Vagina (tissue), 2 donors: ENCODE measurements around the gene PREPL. TPM values are rescaled to one million over a fixed set of nuclear protein-coding genes. Genes with fewer than 3 reads are reported as not detected.

ENCODE experiments used
- DNase-seq, 2 donors: peaks; one replicate each; pipeline ENCODE4 v3.0.0-alpha.2; 2017; ENCODE audit errors: extremely low spot score in 2 of 2
- H3K27ac ChIP-seq: fragments of 200-600 bp; sonication (generic); one replicate; pipeline ENCODE4 v1.5.1; 2019
- H3K27me3 ChIP-seq: fragments of 200-600 bp; sonication (generic); one replicate; pipeline ENCODE4 v1.5.1; 2019
- H3K36me3 ChIP-seq, 2 donors: fragments of 200-600 bp; sonication (generic); one replicate each; pipeline ENCODE4 v1.5.1; 2017 to 2019
- H3K4me1 ChIP-seq: fragments of 200-600 bp; sonication (generic); one replicate; pipeline ENCODE4 v1.5.1; 2019
- H3K4me3 ChIP-seq, 2 donors: fragments of 200-600 bp; sonication (generic); 1 replicate in 1 of 2; 2 replicates in 1 of 2; pipeline ENCODE4 v1.5.1; 2016 to 2019
- H3K9me3 ChIP-seq: fragments of 200-600 bp; sonication (generic); one replicate; pipeline ENCODE4 v1.5.1; 2019
- CTCF ChIP-seq, 3 experiments: fragments of 450-650 bp in 2 of 3; fragments of 200-600 bp in 1 of 3; sonication (generic) in 1 of 3; IDR thresholded peaks; one replicate each; pipeline ENCODE4 v1.5.1; 2017 to 2019; ENCODE audit warnings: antibody characterized with exemption in 3 of 3, mild to moderate bottlenecking in 2 of 3, moderate library complexity in 2 of 3
- POLR2A ChIP-seq, 2 donors: fragments of 450-650 bp; IDR thresholded peaks; one replicate each; pipeline ENCODE4 v1.6.1; 2017; ENCODE audit warnings: antibody characterized with exemption in 2 of 2, mild to moderate bottlenecking in 2 of 2, moderate library complexity in 2 of 2
- POLR2AphosphoS5 ChIP-seq, 2 donors: sonication (generic); formaldehyde crosslinking; IDR thresholded peaks; one replicate each; pipeline ENCODE4 v1.9.0; 2017; ENCODE audit warnings: antibody characterized with exemption in 2 of 2, mild to moderate bottlenecking in 2 of 2, low read depth in 1 of 2; ENCODE audit not compliant: insufficient read depth in 1 of 2
- intact Hi-C: fragments of 100-400 bp; cut with DNase I; formaldehyde crosslinking; loops from one replicate; pipeline ENCODE4 v1.15.1; 2023
- total RNA-seq: library from RNA; depleted of rRNA; stranded (reverse); fragments of >200 nt; gene quantifications from one replicate; pipeline ENCODE4 v1.2.3, GENCODE V29; 2016

PREPL gene
- total RNA-seq, 1 donor from 2014 or later: 38.3 TPM

- Histone ChIP-seq H3K27ac (no peak overlapping the region), H3K4me3 (no peak overlapping the region), H3K27me3 (no peaks in the 10 kb centered on the region), H3K4me1 (peaks cover 35% of the 10 kb centered on the region), H3K36me3 (no peaks in the 10 kb centered on the region), H3K9me3 (no peaks in the 10 kb centered on the region)
- TF ChIP-seq POLR2A (IDR thresholded peaks at IDR 0.05) (no peak), CTCF (IDR thresholded peaks at IDR 0.05) (no peak), POLR2AphosphoS5 (IDR thresholded peaks at IDR 0.05; ENCODE audit: insufficient read depth in 1 of 2, low read depth in 1 of 2) (no peak)
- intact Hi-C loops: no loop called here
- no peak for DNase-seq
These were observed 2.8 kb downstream of the PREPL start for GRCh38 chr2:44358503-44358902.

- no peak for TF ChIP-seq POLR2AphosphoS5 (IDR thresholded peaks at IDR 0.05; ENCODE audit: insufficient read depth in 1 of 2, low read depth in 1 of 2)
- no peak for TF ChIP-seq CTCF (IDR thresholded peaks at IDR 0.05)
- no peak for TF ChIP-seq POLR2A (IDR thresholded peaks at IDR 0.05)
- H3K36me3 ChIP-seq: no peaks in the 10 kb centered on the region
- H3K4me3 ChIP-seq: no peak overlapping the region
- peaks cover 25% of the 10 kb centered on the region for H3K4me1 ChIP-seq
- intact Hi-C loops: no loop called here
- no peak for DNase-seq
- H3K27me3 ChIP-seq: no peaks in the 10 kb centered on the region
- H3K27ac ChIP-seq: no peak overlapping the region
- H3K9me3 ChIP-seq: no peaks in the 10 kb centered on the region
These were observed 6.5 kb downstream of the PREPL start for GRCh38 chr2:44354761-44355160.

GRCh38 chr2:44352510-44352909 is 8.8 kb downstream of the PREPL start:
- intact Hi-C loops: no loop called here
- DNase-seq: no peak
- TF ChIP-seq POLR2AphosphoS5 (IDR thresholded peaks at IDR 0.05; ENCODE audit: insufficient read depth in 1 of 2, low read depth in 1 of 2): no peak
- TF ChIP-seq CTCF (IDR thresholded peaks at IDR 0.05): no peak
- no peak for TF ChIP-seq POLR2A (IDR thresholded peaks at IDR 0.05)
- Histone ChIP-seq H3K27me3 (no peaks in the 10 kb centered on the region), H3K36me3 (no peaks in the 10 kb centered on the region), H3K27ac (no peak overlapping the region), H3K4me3 (no peak overlapping the region), H3K4me1 (peaks cover 6% of the 10 kb centered on the region), H3K9me3 (no peaks in the 10 kb centered on the region)

GRCh38 chr2:44351676-44352075 is 9.6 kb downstream of the PREPL start:
- intact Hi-C loops: no loop called here
- Histone ChIP-seq H3K36me3 (no peaks in the 10 kb centered on the region), H3K27me3 (no peaks in the 10 kb centered on the region), H3K4me3 (no peak overlapping the region), H3K9me3 (no peaks in the 10 kb centered on the region), H3K4me1 (peaks cover 6% of the 10 kb centered on the region), H3K27ac (no peak overlapping the region)
- DNase-seq: no peak
- TF ChIP-seq POLR2A (IDR thresholded peaks at IDR 0.05) (no peak), POLR2AphosphoS5 (IDR thresholded peaks at IDR 0.05; ENCODE audit: insufficient read depth in 1 of 2, low read depth in 1 of 2) (no peak)

- intact Hi-C loops: no loop called here
- Histone ChIP-seq H3K9me3 (no peaks in the 10 kb centered on the region), H3K36me3 (peaks cover 0 to under 1% of the 10 kb centered on the region in 2 donors), H3K4me3 (no peak overlapping the region), H3K4me1 (peaks cover 6% of the 10 kb centered on the region), H3K27me3 (no peaks in the 10 kb centered on the region), H3K27ac (no peak overlapping the region)
- TF ChIP-seq POLR2AphosphoS5 (IDR thresholded peaks at IDR 0.05; ENCODE audit: insufficient read depth in 1 of 2, low read depth in 1 of 2) (no peak), CTCF (IDR thresholded peaks at IDR 0.05) (no peak), POLR2A (IDR thresholded peaks at IDR 0.05) (no peak)
- DNase-seq: no peak
These were observed 10.2 kb downstream of the PREPL start for GRCh38 chr2:44351088-44351487.
